GM12878 (cell line): ENCODE data around the gene PCSK6. TPM values are rescaled to one million over a fixed set of nuclear protein-coding genes. Genes with fewer than 3 reads are reported as not detected.

ENCODE experiments used
- ATAC-seq: fragments of 200-7000 bp; cut with Tn5 transposase; 3 replicates; pipeline ENCODE4 v1.9.1; 2020; ENCODE audit warnings: mild to moderate bottlenecking, moderate library complexity
- BruUV-seq: library from RNA; stranded (reverse); fragments of 400-500 nt; replicated peaks from 2 replicates; lab custom pipeline; 2021; lab: Mats Ljungman, UMichigan
- CTCF ChIA-PET: fragments of 300-600 bp; sonication (Branson Sonifier 250); formaldehyde crosslinking; extraction: SDS; loops from one replicate; lab custom pipeline; 2021; ENCODE audit warnings: inconsistent platforms; lab: Yijun Ruan, JAX
- POLR2A ChIA-PET: fragments of 350-600 bp; formaldehyde crosslinking; extraction: SDS; loops from one replicate; lab custom pipeline; 2021; ENCODE audit warnings: inconsistent platforms; lab: Charles Lee
- RAD21 ChIA-PET: fragments of 300-600 bp; sonication (Branson Sonifier 250); formaldehyde crosslinking; loops from one replicate; lab custom pipeline; 2023; ENCODE audit warnings: antibody characterized with exemption; ENCODE audit not compliant: unreplicated experiment; lab: Charles Lee
- SMC1A ChIA-PET: fragments of 300-600 bp; sonication (Branson Sonifier 250); formaldehyde crosslinking; loops from one replicate; lab custom pipeline; 2023; ENCODE audit not compliant: unreplicated experiment, uncharacterized antibody; lab: Charles Lee
- DNase-seq: peaks from one replicate; pipeline ENCODE4 v3.0.0-alpha.2; 2011; ENCODE audit warnings: low read depth, low spot score
- FAIRE-seq: peaks from 3 replicates; lab custom pipeline; 2011; peaks lifted over from hg19 to GRCh38; lab: Jason Lieb, UNC
- H2AFZ ChIP-seq: 2 replicates; pipeline ENCODE4 v1.6.0; 2011; ENCODE audit warnings: low read depth, low read length, control low read depth; ENCODE audit not compliant: control insufficient read depth
- H3K27ac ChIP-seq: 2 replicates; pipeline ENCODE4 v1.5.1; 2011; ENCODE audit warnings: control low read depth; ENCODE audit not compliant: control insufficient read depth, insufficient read depth
- H3K27me3 ChIP-seq, 2 experiments: replicated peaks in 1 of 2; 2 replicates each; pipeline versions ENCODE4 v1.6.0 to v1.6.1; 2011; ENCODE audit warnings: low read length in 1 of 2; ENCODE audit not compliant: control insufficient read depth in 2 of 2, insufficient read depth in 2 of 2
- H3K36me3 ChIP-seq, 2 experiments: 2 replicates each; pipeline ENCODE4 v1.5.1; 2011; ENCODE audit warnings: low read length in 1 of 2; ENCODE audit not compliant: control insufficient read depth in 2 of 2, insufficient read depth in 2 of 2
- H3K4me1 ChIP-seq: 2 replicates; pipeline ENCODE4 v1.6.1; 2011; ENCODE audit warnings: mild to moderate bottlenecking, low read length, moderate library complexity, mixed read lengths; ENCODE audit not compliant: control insufficient read depth, insufficient read depth
- H3K4me2 ChIP-seq: 2 replicates; pipeline ENCODE4 v1.6.0; 2011; ENCODE audit warnings: control low read depth; ENCODE audit not compliant: control insufficient read depth, insufficient read depth
- H3K4me3 ChIP-seq: fragments of 200-600 bp; sonication (generic); 2 replicates; pipeline ENCODE4 v1.5.1; 2016
- H3K79me2 ChIP-seq: 2 replicates; pipeline ENCODE4 v1.6.0; 2011; ENCODE audit warnings: low read length; ENCODE audit not compliant: control insufficient read depth, insufficient read depth
- H3K9ac ChIP-seq: 2 replicates; pipeline ENCODE4 v1.8.0; 2011; ENCODE audit warnings: low read length, control low read depth, mixed read lengths; ENCODE audit not compliant: control insufficient read depth, insufficient read depth
- H3K9me3 ChIP-seq: replicated peaks from 3 replicates; pipeline ENCODE4 v1.5.1; 2011; ENCODE audit warnings: mild to moderate bottlenecking, low read length; ENCODE audit not compliant: control insufficient read depth, insufficient read depth
- H4K20me1 ChIP-seq: 2 replicates; pipeline ENCODE4 v1.6.0; 2011; ENCODE audit not compliant: control insufficient read depth, insufficient read depth
- BCLAF1 ChIP-seq: fragments of 450-650 bp; IDR thresholded peaks from 2 replicates; pipeline ENCODE4 v1.6.1; 2017; ENCODE audit warnings: antibody characterized with exemption, mild to moderate bottlenecking, moderate library complexity
- CBX3 ChIP-seq: fragments of 200-600 bp; sonication (generic); IDR thresholded peaks from 2 replicates; pipeline ENCODE4 v1.6.1; 2016; ENCODE audit warnings: low read depth, borderline replicate concordance
- EGR1 ChIP-seq, 2 experiments: IDR thresholded peaks; 1 replicate in 1 of 2; 2 replicates in 1 of 2; pipeline ENCODE4 v1.6.1; 2011 to 2012; ENCODE audit warnings: low read depth in 2 of 2, low read length in 2 of 2, borderline replicate concordance in 1 of 2, mild to moderate bottlenecking in 1 of 2, moderate library complexity in 1 of 2
- KDM1A ChIP-seq: fragments of 200-600 bp; sonication (generic); IDR thresholded peaks from 2 replicates; pipeline ENCODE4 v1.6.1; 2016; ENCODE audit warnings: borderline replicate concordance
- LARP7 ChIP-seq: fragments of 450-650 bp; IDR thresholded peaks from 2 replicates; pipeline ENCODE4 v1.6.1; 2017; ENCODE audit warnings: mild to moderate bottlenecking
- MXI1 ChIP-seq: fragments of 150-350 bp; IDR thresholded peaks from 2 replicates; pipeline ENCODE4 v1.6.1; 2011; ENCODE audit warnings: low read depth, mild to moderate bottlenecking, inconsistent platforms, low read length, improper control_type of control experiment
- NRF1 ChIP-seq: conservative IDR thresholded peaks from 2 replicates; pipeline ENCODE4 v1.6.1; 2011; ENCODE audit warnings: mild to moderate bottlenecking, low read depth, low read length, improper control_type of control experiment
- PBX3 ChIP-seq: IDR thresholded peaks from 2 replicates; pipeline ENCODE4 v1.6.1; 2011; ENCODE audit warnings: mild to moderate bottlenecking, low read depth, low read length, moderate library complexity; ENCODE audit not compliant: insufficient replicate concordance
- PRDM15 ChIP-seq: fragments of 450-650 bp; formaldehyde crosslinking; IDR thresholded peaks from 2 replicates; pipeline ENCODE4 v1.4.0; 2020; ENCODE audit warnings: mild to moderate bottlenecking, moderate library complexity
- RAD51 ChIP-seq: fragments of 450-650 bp; IDR thresholded peaks from 2 replicates; pipeline ENCODE4 v1.6.1; 2016; ENCODE audit warnings: moderate library complexity, mild to moderate bottlenecking, inconsistent platforms
- RB1 ChIP-seq: fragments of 450-650 bp; formaldehyde crosslinking; IDR thresholded peaks from 2 replicates; pipeline ENCODE4 v1.6.1; 2017; ENCODE audit warnings: mild to moderate bottlenecking, borderline replicate concordance
- RBBP5 ChIP-seq: fragments of 200-600 bp; sonication (generic); conservative IDR thresholded peaks from 2 replicates; pipeline ENCODE4 v1.6.1; 2016
- RFX5 ChIP-seq: IDR thresholded peaks from 2 replicates; pipeline ENCODE4 v1.6.1; 2011; ENCODE audit warnings: low read depth, low read length, improper control_type of control experiment
- SIN3A ChIP-seq: IDR thresholded peaks from 2 replicates; pipeline ENCODE4 v1.6.1; 2012; ENCODE audit warnings: low read depth, low read length, improper control_type of control experiment
- SMAD5 ChIP-seq: IDR thresholded peaks from 2 replicates; pipeline ENCODE4 v1.6.1; 2016; ENCODE audit warnings: antibody characterized with exemption, low read depth
- SREBF2 ChIP-seq: IDR thresholded peaks from 2 replicates; pipeline ENCODE4 v1.6.1; 2012; ENCODE audit warnings: mild to moderate bottlenecking, low read length
- ZSCAN29 ChIP-seq: fragments of 450-650 bp; IDR thresholded peaks from 2 replicates; pipeline ENCODE4 v1.6.1; 2017; ENCODE audit warnings: mild to moderate bottlenecking, moderate library complexity
- WGBS: methylation state at CpG from one replicate; pipeline ENCODE4 v1.1.6; 2016; ENCODE audit warnings: low lambda C conversion rate; ENCODE audit not compliant: insufficient replicate concordance, insufficient coverage; ENCODE audit errors: missing lambda C conversion rate; 5-methylcytosine and 5-hydroxymethylcytosine counted together
- in situ Hi-C: fragments of 300-500 bp; cut with MboI; formaldehyde crosslinking; loops from 9 replicates; pipeline ENCODE4 v1.14.3; 2018; ENCODE audit warnings: mixed read lengths
- intact Hi-C: fragments of 100-400 bp; cut with micrococcal nuclease; formaldehyde crosslinking; loops from one replicate; pipeline ENCODE4 v1.14.2; 2022; ENCODE audit not compliant: unreplicated experiment
- polyA plus RNA-seq, 11 experiments: library from polyadenylated mRNA; depleted of rRNA in 4 of 11; unstranded in 6 of 11; stranded (reverse) in 5 of 11; fragments of >200 nt; fragmentation: Nextera tagmentation in 4 of 11; fragmentation: Illumina TruSeq in 1 of 11; extraction: Ambion mirVana in 4 of 11; extraction: Trizol in 1 of 11; gene quantifications; 1 replicate in 1 of 11; 2 replicates in 10 of 11; pipeline versions ENCODE4 v1.2.1 to v1.2.3, GENCODE V29; 2011 to 2016; ENCODE audit warnings: inconsistent platforms in 2 of 11, missing spikeins in 2 of 11, low read depth in 1 of 11
- total RNA-seq, 4 experiments: library from RNA; depleted of rRNA in 3 of 4; stranded (reverse); fragments of >200 nt in 3 of 4; fragmentation: Illumina TruSeq in 1 of 4; extraction: Trizol in 1 of 4; gene quantifications; 2 replicates each; pipeline versions ENCODE4 v1.2.1 to v1.2.3, GENCODE V29; 2013 to 2021

Gene PCSK6
- total and polyA plus RNA-seq, 10 of the 15 experiments (the other 5 are each of a cell fraction or from before 2014, with no cell fraction given) = 0.19 to 0.67 (median 0.25) TPM; not detected in 4

- ChIA-PET RAD21 (no interaction called here), POLR2A (no interaction called here), CTCF (no interaction called here), SMC1A (no interaction called here)
- in situ Hi-C loops (no loop called here), intact Hi-C loops (no loop called here)
- DNase-seq (no peak), ATAC-seq (no peak), FAIRE-seq (no peak)
- Histone ChIP-seq H3K79me2 (no peaks in the 10 kb centered on the region), H3K4me1 (no peaks in the 10 kb centered on the region), H3K9me3 (no peaks in the 10 kb centered on the region), H3K27me3 (peaks cover 0 to 2% of the 10 kb centered on the region in 2 experiments; a peak in 2 of 4 replicates), H4K20me1 (no peaks in the 10 kb centered on the region), H3K4me3 (no peak overlapping the region), H3K4me2 (no peak overlapping the region), H3K27ac (no peak overlapping the region), H3K36me3 (no peaks in the 10 kb centered on the region), H2AFZ (no peak overlapping the region), H3K9ac (no peak overlapping the region)
- BruUV-seq = no TSS peak
- WGBS = 39% methylated on average over 12 of the region's 12 CpGs
- TF ChIP-seq ZSCAN29 = no peak
- TF ChIP-seq PRDM15 (CRISPR knock-in tag) = no peak
- no peak for TF ChIP-seq PBX3
- TF ChIP-seq RBBP5 = no peak
- no peak for TF ChIP-seq RB1
- TF ChIP-seq KDM1A = no peak
- TF ChIP-seq MXI1 = no peak
- no peak for TF ChIP-seq SIN3A
- no peak for TF ChIP-seq LARP7
- TF ChIP-seq SREBF2 = no peak
- no peak for TF ChIP-seq RFX5
- TF ChIP-seq BCLAF1 = no peak
- no peak for TF ChIP-seq EGR1 (IDR thresholded peaks at IDR 0.05; ENCODE audit: borderline replicate concordance in 1 of 2, low read depth in 2 of 2, low read length in 2 of 2)
- no peak for TF ChIP-seq SMAD5
- no peak for TF ChIP-seq NRF1
- no peak for TF ChIP-seq CBX3
- no peak for TF ChIP-seq RAD51
Observed at GRCh38 chr15:101459579-101460300, 29.8 kb downstream of the PCSK6 start.
